HEK293 (cell line): ENCODE measurements around the gene CFAP57.

ENCODE experiments used
- CTCF ChIA-PET: fragments of 350-600 bp; formaldehyde crosslinking; extraction: SDS; loops from one replicate; lab custom pipeline; 2021; ENCODE audit warnings: antibody characterized with exemption; lab: Yijun Ruan, JAX
- POLR2A ChIA-PET: fragments of 300-600 bp; formaldehyde crosslinking; extraction: SDS; loops from one replicate; lab custom pipeline; 2020; ENCODE audit warnings: antibody characterized with exemption, inconsistent platforms; lab: Yijun Ruan, JAX
- H3K27ac ChIP-seq: fragments of 200-500 bp; sonication (Bioruptor generic); 2 replicates; pipeline ENCODE4 v1.5.1; 2014; ENCODE audit warnings: low read depth, low read length, control low read depth, inconsistent platforms; ENCODE audit errors: extremely low read depth
- H3K36me3 ChIP-seq, 2 experiments: fragments of 200-500 bp in 1 of 2; sonication (Bioruptor generic) in 1 of 2; 1 replicate in 1 of 2; 2 replicates in 1 of 2; pipeline ENCODE4 v1.5.1; 2014 to 2017; ENCODE audit warnings: inconsistent platforms in 2 of 2, low read length in 2 of 2; ENCODE audit not compliant: control insufficient read depth in 2 of 2, insufficient read depth in 1 of 2
- H3K4me1 ChIP-seq: fragments of 200-500 bp; sonication (Bioruptor generic); 2 replicates; pipeline ENCODE4 v1.5.1; 2014; ENCODE audit warnings: mild to moderate bottlenecking, low read length, inconsistent platforms; ENCODE audit not compliant: control insufficient read depth, insufficient read depth
- H3K4me3 ChIP-seq: 2 replicates; pipeline ENCODE4 v1.5.1; 2011; ENCODE audit warnings: low read depth, mild to moderate bottlenecking, control low read depth, low read length, moderate library complexity
- H3K9me3 ChIP-seq: fragments of 200-500 bp; sonication (Bioruptor generic); 2 replicates; pipeline ENCODE4 v1.5.1; 2014; ENCODE audit warnings: low read depth, low read length, inconsistent platforms; ENCODE audit not compliant: control insufficient read depth, insufficient read depth
- GLI4 ChIP-seq: fragments of 450-650 bp; formaldehyde crosslinking; IDR thresholded peaks from 2 replicates; pipeline ENCODE4 v1.5.1; 2016; ENCODE audit warnings: missing biosample characterization, missing genetic modification characterization
- KLF10 ChIP-seq: fragments of 450-650 bp; IDR thresholded peaks from 2 replicates; pipeline ENCODE4 v1.5.1; 2018; ENCODE audit warnings: missing biosample characterization, mild to moderate bottlenecking, missing genetic modification characterization
- PATZ1 ChIP-seq: fragments of 450-650 bp; formaldehyde crosslinking; IDR thresholded peaks from 2 replicates; pipeline ENCODE4 v1.5.1; 2016; ENCODE audit warnings: missing biosample characterization, missing genetic modification characterization
- PRDM2 ChIP-seq: fragments of 450-650 bp; formaldehyde crosslinking; IDR thresholded peaks from 2 replicates; pipeline ENCODE4 v1.5.1; 2016; ENCODE audit warnings: missing biosample characterization, missing genetic modification characterization, borderline replicate concordance
- PRDM6 ChIP-seq: fragments of 450-650 bp; formaldehyde crosslinking; IDR thresholded peaks from 2 replicates; pipeline ENCODE4 v1.5.1; 2017; ENCODE audit warnings: missing biosample characterization, missing genetic modification characterization
- SALL2 ChIP-seq: fragments of 450-650 bp; formaldehyde crosslinking; IDR thresholded peaks from 2 replicates; pipeline ENCODE4 v1.5.0; 2017; ENCODE audit warnings: missing biosample characterization, mild to moderate bottlenecking, missing genetic modification characterization, borderline replicate concordance
- ZBTB11 ChIP-seq: fragments of 450-650 bp; formaldehyde crosslinking; conservative IDR thresholded peaks from 2 replicates; pipeline ENCODE4 v1.5.1; 2016; ENCODE audit warnings: low read depth, missing biosample characterization, missing genetic modification characterization
- ZBTB49 ChIP-seq: fragments of 450-650 bp; formaldehyde crosslinking; IDR thresholded peaks from 2 replicates; pipeline ENCODE4 v1.5.1; 2016; ENCODE audit warnings: missing biosample characterization, missing genetic modification characterization, low read depth
- ZNF133 ChIP-seq: fragments of 450-650 bp; formaldehyde crosslinking; IDR thresholded peaks from 2 replicates; pipeline ENCODE4 v1.5.1; 2016; ENCODE audit warnings: missing biosample characterization, missing genetic modification characterization
- ZNF148 ChIP-seq: fragments of 450-650 bp; formaldehyde crosslinking; IDR thresholded peaks from 2 replicates; pipeline ENCODE4 v1.5.0; 2017; ENCODE audit warnings: missing biosample characterization, missing genetic modification characterization, borderline replicate concordance
- ZNF16 ChIP-seq: fragments of 450-650 bp; formaldehyde crosslinking; IDR thresholded peaks from 2 replicates; pipeline ENCODE4 v1.5.1; 2016; ENCODE audit warnings: low read depth, missing biosample characterization, missing genetic modification characterization
- ZNF175 ChIP-seq: fragments of 450-650 bp; formaldehyde crosslinking; IDR thresholded peaks from 2 replicates; pipeline ENCODE4 v1.5.1; 2016; ENCODE audit warnings: missing biosample characterization, missing genetic modification characterization
- ZNF2 ChIP-seq: fragments of 450-650 bp; formaldehyde crosslinking; IDR thresholded peaks from 2 replicates; pipeline ENCODE4 v1.5.1; 2016; ENCODE audit warnings: missing biosample characterization, missing genetic modification characterization
- ZNF350 ChIP-seq: fragments of 450-650 bp; formaldehyde crosslinking; IDR thresholded peaks from 2 replicates; pipeline ENCODE4 v1.5.0; 2017; ENCODE audit warnings: missing biosample characterization, mild to moderate bottlenecking, missing genetic modification characterization
- ZNF433 ChIP-seq: fragments of 450-650 bp; formaldehyde crosslinking; IDR thresholded peaks from 2 replicates; pipeline ENCODE4 v1.5.1; 2016; ENCODE audit warnings: missing biosample characterization, missing genetic modification characterization, low read depth
- ZNF768 ChIP-seq: fragments of 450-650 bp; formaldehyde crosslinking; IDR thresholded peaks from 2 replicates; pipeline ENCODE4 v1.5.1; 2018; ENCODE audit warnings: missing biosample characterization, mild to moderate bottlenecking, missing genetic modification characterization
- ZSCAN4 ChIP-seq: fragments of 450-650 bp; formaldehyde crosslinking; IDR thresholded peaks from 2 replicates; pipeline ENCODE4 v1.5.1; 2017; ENCODE audit warnings: missing biosample characterization, missing genetic modification characterization

Gene CFAP57

GRCh38 chr1:43294761-43295160 lies 122.6 kb downstream of the CFAP57 start (continued):
- TF ChIP-seq ZNF148 (tag by site-specific recombination) = no peak
- TF ChIP-seq ZNF350 (tag by site-specific recombination) = no peak
- TF ChIP-seq PATZ1 (tag by site-specific recombination) = no peak
- TF ChIP-seq SALL2 = no peak
- TF ChIP-seq, all 188 proteins: peak for 0

- no peaks in the 10 kb centered on the region for H3K36me3 ChIP-seq
- H3K4me3 ChIP-seq = no peak overlapping the region
- H3K9me3 ChIP-seq = no peaks in the 10 kb centered on the region
- no peak overlapping the region for H3K27ac ChIP-seq
- ChIA-PET POLR2A (no interaction called here), CTCF (no interaction called here)
- peaks cover 4% of the 10 kb centered on the region for H3K4me1 ChIP-seq
- TF ChIP-seq ZSCAN4 (tag by site-specific recombination) (no peak), ZNF16 (tag by site-specific recombination) (no peak), ZNF2 (tag by site-specific recombination) (no peak), ZNF768 (tag by site-specific recombination) (no peak), PRDM2 (tag by site-specific recombination) (no peak), KLF10 (tag by site-specific recombination) (no peak), PRDM6 (tag by site-specific recombination) (no peak), ZBTB49 (tag by site-specific recombination) (no peak), ZNF133 (tag by site-specific recombination) (no peak), ZBTB11 (tag by site-specific recombination) (no peak), GLI4 (tag by site-specific recombination) (no peak), ZNF175 (tag by site-specific recombination) (no peak), ZNF433 (tag by site-specific recombination) (no peak)
Measured at GRCh38 chr1:43296207-43296606, 124.1 kb downstream of the CFAP57 start.
